GM15510 (cell line): ENCODE measurements around the gene ACACB.

ENCODE experiments used
- POLR2A ChIP-seq: IDR thresholded peaks from 3 replicates; pipeline ENCODE4 v1.6.1; 2011; ENCODE audit warnings: borderline replicate concordance; ENCODE audit not compliant: insufficient read length; ENCODE audit errors: extremely low read depth

The ACACB gene

GRCh38 chr12:109308534-109309380 is 192.4 kb downstream of the ACACB start, which contains the start of gene FOXN4:
Gene FOXN4, minus strand, starts transcription at chr12:109309284. Its CDS starts 963 bp downstream, at chr12:109308321.
- TF ChIP-seq POLR2A: no peak

GRCh38 chr12:109309381-109310246 is 193.2 kb downstream of the ACACB start:
- TF ChIP-seq POLR2A: no peak

- TF ChIP-seq POLR2A: no peak
Measured at GRCh38 chr12:109310247-109311125, 194.1 kb downstream of the ACACB start.
